Measurements from ENCODE around the gene PIGM. TPM values are rescaled to one million over a fixed set of nuclear protein-coding genes. Genes with fewer than 3 reads are reported as not detected.

PIGM gene
- total RNA-seq, 1 experiment from 2014 or later = 13.2 TPM

GRCh38 chr1:160025314-160025713 is 6.5 kb downstream of the PIGM start:
- Mint-ChIP-seq H3K36me3 (ENCODE audit: insufficient read depth, unreplicated experiment) (peaks cover under 1% of the 10 kb centered on the region), H3K4me3 (ENCODE audit: low read depth, unreplicated experiment) (no peak overlapping the region), H3K27me3 (ENCODE audit: unreplicated experiment) (no peaks in the 10 kb centered on the region), H3K27ac (ENCODE audit: unreplicated experiment) (no peak overlapping the region), H3K4me1 (ENCODE audit: low read depth, unreplicated experiment) (peaks cover 12% of the 10 kb centered on the region), H3K9me3 (ENCODE audit: low read depth, unreplicated experiment) (no peaks in the 10 kb centered on the region)
- no peak for DNase-seq
- CTCF ChIA-PET = no interaction called here
- BruUV-seq (replicated peaks) = no TSS peak
- TF ChIP-seq, protein P1, sequence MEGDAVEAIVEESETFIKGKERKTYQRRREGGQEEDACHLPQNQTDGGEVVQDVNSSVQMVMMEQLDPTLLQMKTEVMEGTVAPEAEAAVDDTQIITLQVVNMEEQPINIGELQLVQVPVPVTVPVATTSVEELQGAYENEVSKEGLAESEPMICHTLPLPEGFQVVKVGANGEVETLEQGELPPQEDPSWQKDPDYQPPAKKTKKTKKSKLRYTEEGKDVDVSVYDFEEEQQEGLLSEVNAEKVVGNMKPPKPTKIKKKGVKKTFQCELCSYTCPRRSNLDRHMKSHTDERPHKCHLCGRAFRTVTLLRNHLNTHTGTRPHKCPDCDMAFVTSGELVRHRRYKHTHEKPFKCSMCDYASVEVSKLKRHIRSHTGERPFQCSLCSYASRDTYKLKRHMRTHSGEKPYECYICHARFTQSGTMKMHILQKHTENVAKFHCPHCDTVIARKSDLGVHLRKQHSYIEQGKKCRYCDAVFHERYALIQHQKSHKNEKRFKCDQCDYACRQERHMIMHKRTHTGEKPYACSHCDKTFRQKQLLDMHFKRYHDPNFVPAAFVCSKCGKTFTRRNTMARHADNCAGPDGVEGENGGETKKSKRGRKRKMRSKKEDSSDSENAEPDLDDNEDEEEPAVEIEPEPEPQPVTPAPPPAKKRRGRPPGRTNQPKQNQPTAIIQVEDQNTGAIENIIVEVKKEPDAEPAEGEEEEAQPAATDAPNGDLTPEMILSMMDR (IDR thresholded peaks at IDR 0.05; ENCODE audit: unreplicated experiment) = no peak
- intact Hi-C loops (cut with micrococcal nuclease; ENCODE audit: unreplicated experiment) = no loop called here

DNA sequence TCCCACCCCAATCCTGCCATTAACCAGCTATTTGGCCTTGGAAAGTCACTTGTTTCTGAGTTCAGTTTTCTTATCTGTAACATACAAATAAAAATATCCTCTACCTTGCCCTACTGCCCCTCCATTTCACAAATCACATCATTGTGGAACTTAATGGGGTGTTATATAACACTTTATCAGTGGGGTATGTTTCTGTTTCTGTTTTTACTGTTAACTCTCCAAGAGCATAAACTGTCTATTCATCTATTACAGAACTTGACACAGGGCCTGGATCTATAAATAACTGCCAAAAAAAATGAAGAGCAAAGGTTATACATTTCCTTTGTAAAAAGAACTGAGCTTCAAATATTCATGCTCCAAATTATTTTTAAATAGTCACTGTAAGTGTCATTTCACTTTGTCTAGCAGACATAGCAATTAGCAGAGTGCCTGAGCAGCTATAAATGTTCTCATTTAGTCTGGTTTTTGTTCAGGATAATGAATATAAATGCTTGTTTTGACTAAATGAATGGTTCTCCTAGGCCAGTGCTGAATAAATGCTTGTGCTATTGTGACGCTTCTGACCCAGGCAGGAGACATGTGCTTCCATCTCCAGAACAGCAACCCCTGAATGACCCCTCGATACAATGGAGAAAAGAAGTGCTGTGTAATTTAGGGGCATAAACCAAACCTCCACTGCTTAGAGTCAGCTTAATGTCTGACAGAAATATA is 7.4 kb downstream of the PIGM start:
- no TSS peak for BruUV-seq (replicated peaks)
- H3K4me1 Mint-ChIP-seq (ENCODE audit: low read depth, unreplicated experiment) = peaks cover 9% of the 10 kb centered on the region
- TF ChIP-seq, protein P1 (IDR thresholded peaks at IDR 0.05; ENCODE audit: unreplicated experiment) = no peak
- H3K27ac Mint-ChIP-seq (ENCODE audit: unreplicated experiment) = no peak overlapping the region
- no peaks in the 10 kb centered on the region for H3K36me3 Mint-ChIP-seq (ENCODE audit: insufficient read depth, unreplicated experiment)
- no peak for DNase-seq
- H3K9me3 Mint-ChIP-seq (ENCODE audit: low read depth, unreplicated experiment) = no peaks in the 10 kb centered on the region
- intact Hi-C loops (cut with micrococcal nuclease; ENCODE audit: unreplicated experiment) = no loop called here
- CTCF ChIA-PET = interaction anchor here (1.9 kb wide), 1 partner anchor 17 kb away, joined by 6 read pairs; no protein-coding TSS in a partner anchor
- peaks cover under 1% of the 10 kb centered on the region for H3K27me3 Mint-ChIP-seq (ENCODE audit: unreplicated experiment)
- H3K4me3 Mint-ChIP-seq (ENCODE audit: low read depth, unreplicated experiment) = no peak overlapping the region

- no peaks in the 10 kb centered on the region for H3K36me3 Mint-ChIP-seq (ENCODE audit: insufficient read depth, unreplicated experiment)
- DNase-seq = no peak
- CTCF ChIA-PET = interaction anchor here (1.9 kb wide), 1 partner anchor 15 kb away, joined by 6 read pairs; no protein-coding TSS in a partner anchor
- H3K27me3 Mint-ChIP-seq (ENCODE audit: unreplicated experiment) = peaks cover 17% of the 10 kb centered on the region
- TF ChIP-seq, protein P1 (IDR thresholded peaks at IDR 0.05; ENCODE audit: unreplicated experiment) = no peak
- H3K9me3 Mint-ChIP-seq (ENCODE audit: low read depth, unreplicated experiment) = no peaks in the 10 kb centered on the region
- H3K27ac Mint-ChIP-seq (ENCODE audit: unreplicated experiment) = no peak overlapping the region
- intact Hi-C loops (cut with micrococcal nuclease; ENCODE audit: unreplicated experiment) = no loop called here
- no peak overlapping the region for H3K4me3 Mint-ChIP-seq (ENCODE audit: low read depth, unreplicated experiment)
- H3K4me1 Mint-ChIP-seq (ENCODE audit: low read depth, unreplicated experiment) = peaks cover 18% of the 10 kb centered on the region
- BruUV-seq (replicated peaks) = no TSS peak
Measured at GRCh38 chr1:160022330-160023310, 9.2 kb downstream of the PIGM start.

- TF ChIP-seq, protein P1 (IDR thresholded peaks at IDR 0.05; ENCODE audit: unreplicated experiment) = no peak
- no peak for DNase-seq
- no TSS peak for BruUV-seq (replicated peaks)
- Mint-ChIP-seq H3K4me1 (ENCODE audit: low read depth, unreplicated experiment) (peaks cover 18% of the 10 kb centered on the region), H3K27me3 (ENCODE audit: unreplicated experiment) (peaks cover 27% of the 10 kb centered on the region), H3K27ac (ENCODE audit: unreplicated experiment) (no peak overlapping the region), H3K9me3 (ENCODE audit: low read depth, unreplicated experiment) (no peaks in the 10 kb centered on the region), H3K4me3 (ENCODE audit: low read depth, unreplicated experiment) (no peak overlapping the region), H3K36me3 (ENCODE audit: insufficient read depth, unreplicated experiment) (no peaks in the 10 kb centered on the region)
- CTCF ChIA-PET = no interaction called here
- intact Hi-C loops (cut with micrococcal nuclease; ENCODE audit: unreplicated experiment) = no loop called here
Measured at GRCh38 chr1:160021376-160022074, 10.3 kb downstream of the PIGM start.
